Measurements from ENCODE around the gene CGNL1. TPM values are rescaled to one million over a fixed set of nuclear protein-coding genes. Genes with fewer than 3 reads are reported as not detected.

The CGNL1 gene
- total and polyA plus RNA-seq, 8 donors: 26.5 to 68.1 (median 34.5) TPM

- H3K4me1 ChIP-seq: no peaks in the 10 kb centered on the region
- DNase-seq: no peak
- intact Hi-C loops (cut with DNase I): no loop called here
- no peak overlapping the region for H3K4me3 ChIP-seq
- H3K27ac ChIP-seq: no peak overlapping the region
- ATAC-seq: no peak
- H3K9me3 ChIP-seq: no peaks in the 10 kb centered on the region
- H3K27me3 ChIP-seq: no peaks in the 10 kb centered on the region
- TF ChIP-seq, protein P1, sequence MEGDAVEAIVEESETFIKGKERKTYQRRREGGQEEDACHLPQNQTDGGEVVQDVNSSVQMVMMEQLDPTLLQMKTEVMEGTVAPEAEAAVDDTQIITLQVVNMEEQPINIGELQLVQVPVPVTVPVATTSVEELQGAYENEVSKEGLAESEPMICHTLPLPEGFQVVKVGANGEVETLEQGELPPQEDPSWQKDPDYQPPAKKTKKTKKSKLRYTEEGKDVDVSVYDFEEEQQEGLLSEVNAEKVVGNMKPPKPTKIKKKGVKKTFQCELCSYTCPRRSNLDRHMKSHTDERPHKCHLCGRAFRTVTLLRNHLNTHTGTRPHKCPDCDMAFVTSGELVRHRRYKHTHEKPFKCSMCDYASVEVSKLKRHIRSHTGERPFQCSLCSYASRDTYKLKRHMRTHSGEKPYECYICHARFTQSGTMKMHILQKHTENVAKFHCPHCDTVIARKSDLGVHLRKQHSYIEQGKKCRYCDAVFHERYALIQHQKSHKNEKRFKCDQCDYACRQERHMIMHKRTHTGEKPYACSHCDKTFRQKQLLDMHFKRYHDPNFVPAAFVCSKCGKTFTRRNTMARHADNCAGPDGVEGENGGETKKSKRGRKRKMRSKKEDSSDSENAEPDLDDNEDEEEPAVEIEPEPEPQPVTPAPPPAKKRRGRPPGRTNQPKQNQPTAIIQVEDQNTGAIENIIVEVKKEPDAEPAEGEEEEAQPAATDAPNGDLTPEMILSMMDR (IDR thresholded peaks at IDR 0.05): no peak
- no peaks in the 10 kb centered on the region for H3K36me3 ChIP-seq
These were observed 20.1 kb upstream of the CGNL1 start for GRCh38 chr15:57356178-57356577.

GRCh38 chr15:57356636-57357035 is 19.7 kb upstream of the CGNL1 start:
- no peaks in the 10 kb centered on the region for H3K27me3 ChIP-seq
- H3K4me3 ChIP-seq: no peak overlapping the region
- ATAC-seq (peak; percentile 88), DNase-seq (no peak)
- no peaks in the 10 kb centered on the region for H3K9me3 ChIP-seq
- H3K4me1 ChIP-seq: no peaks in the 10 kb centered on the region
- intact Hi-C loops (cut with DNase I): no loop called here
- H3K27ac ChIP-seq: no peak overlapping the region
- TF ChIP-seq, protein P1 (IDR thresholded peaks at IDR 0.05): no peak
- no peaks in the 10 kb centered on the region for H3K36me3 ChIP-seq

- no peak for DNase-seq
- H3K27me3 ChIP-seq: no peaks in the 10 kb centered on the region
- H3K9me3 ChIP-seq: no peaks in the 10 kb centered on the region
- intact Hi-C loops (cut with DNase I): no loop called here
- no peaks in the 10 kb centered on the region for H3K36me3 ChIP-seq
- H3K4me1 ChIP-seq: no peaks in the 10 kb centered on the region
- TF ChIP-seq, protein P1 (IDR thresholded peaks at IDR 0.05): no peak
- ATAC-seq: no peak
- no peak overlapping the region for H3K4me3 ChIP-seq
- H3K27ac ChIP-seq: no peak overlapping the region
These were observed 18.5 kb upstream of the CGNL1 start for GRCh38 chr15:57357799-57358198.

- no peak overlapping the region for H3K27ac ChIP-seq
- no peak for ATAC-seq
These were observed 17.7 kb upstream of the CGNL1 start for GRCh38 chr15:57358571-57358970.

GRCh38 chr15:57363661-57364060 is 12.6 kb upstream of the CGNL1 start:
- Histone ChIP-seq H3K27me3 (no peaks in the 10 kb centered on the region), H3K27ac (no peak overlapping the region), H3K9me3 (no peaks in the 10 kb centered on the region), H3K4me1 (peaks cover 0 to 6% of the 10 kb centered on the region in 2 donors), H3K36me3 (no peaks in the 10 kb centered on the region), H3K4me3 (no peak overlapping the region)
- TF ChIP-seq, protein P1 (IDR thresholded peaks at IDR 0.05): no peak
- intact Hi-C loops (cut with DNase I): no loop called here
- ATAC-seq (no peak), DNase-seq (no peak)

More at GRCh38 chr15:57358571-57358970, 17.7 kb upstream of the CGNL1 start:
- Histone ChIP-seq H3K27me3 (no peaks in the 10 kb centered on the region), H3K9me3 (no peaks in the 10 kb centered on the region), H3K4me1 (no peaks in the 10 kb centered on the region), H3K4me3 (no peak overlapping the region), H3K36me3 (no peaks in the 10 kb centered on the region)
- no peak for DNase-seq
- intact Hi-C loops (cut with DNase I): no loop called here
- TF ChIP-seq, protein P1 (IDR thresholded peaks at IDR 0.05): no peak

Measured in left lung (tissue), 10 donors.